SU-DHL-6 (cell line): ENCODE measurements around the gene RNF103.

Source experiments
- CTCF ChIP-seq: fragments of 200-600 bp; sonication (generic); IDR thresholded peaks from one replicate; pipeline ENCODE4 v1.5.1; 2017; ENCODE audit warnings: antibody characterized with exemption, mild to moderate bottlenecking, low read length, moderate library complexity; ENCODE audit not compliant: insufficient read depth, poor library complexity, severe bottlenecking
- EZH2phosphoT487 ChIP-seq: fragments of 200-600 bp; sonication (generic), shearing (Covaris generic); conservative IDR thresholded peaks from 2 replicates; pipeline ENCODE4 v1.6.1; 2018; ENCODE audit warnings: mild to moderate bottlenecking, antibody characterized with exemption, low read length, moderate library complexity, mixed read lengths

- TF ChIP-seq CTCF (no peak), EZH2phosphoT487 (no peak)
Measured at GRCh38 chr2:86566821-86567190, 56.9 kb downstream of the RNF103 start.
